ENCODE measurements around the gene MEIOC.
"Not testable (repeated sequence)": the region's sequence is repeated elsewhere in the genome, so short reads cannot be mapped to it uniquely, and the experiment has no call there.

The MEIOC gene

GRCh38 chr17:44664867-44665266 is 8.6 kb downstream of the MEIOC start:
- Mint-ChIP-seq H3K27ac (no peak overlapping the region), H3K4me1 (no peaks in the 10 kb centered on the region), H3K9me3 (no peaks in the 10 kb centered on the region), H3K27me3 (no peaks in the 10 kb centered on the region), H3K36me3 (no peaks in the 10 kb centered on the region), H3K4me3 (no peak overlapping the region)
- no peak for DNase-seq (ENCODE audit: low spot score in 2 of 2)
- ATAC-seq (ENCODE audit: low read depth), result no peak

GRCh38 chr17:44666006-44666405 is 9.7 kb downstream of the MEIOC start:
- ATAC-seq (ENCODE audit: low read depth) (no peak), DNase-seq (ENCODE audit: low spot score in 2 of 2) (no peak)
- Mint-ChIP-seq H3K27ac (no peak overlapping the region), H3K9me3 (no peaks in the 10 kb centered on the region), H3K27me3 (no peaks in the 10 kb centered on the region), H3K36me3 (no peaks in the 10 kb centered on the region), H3K4me3 (no peak overlapping the region), H3K4me1 (no peaks in the 10 kb centered on the region)

- Mint-ChIP-seq H3K27ac (no peak overlapping the region), H3K4me1 (no peaks in the 10 kb centered on the region), H3K4me3 (no peak overlapping the region), H3K27me3 (no peaks in the 10 kb centered on the region), H3K36me3 (no peaks in the 10 kb centered on the region), H3K9me3 (no peaks in the 10 kb centered on the region)
- no peak for DNase-seq (ENCODE audit: low spot score in 2 of 2)
- no peak for ATAC-seq (ENCODE audit: low read depth)
Observed at GRCh38 chr17:44672479-44673093, 16.3 kb downstream of the MEIOC start.

- ATAC-seq (ENCODE audit: low read depth), result no peak
Observed at GRCh38 chr17:44673893-44674292, 17.6 kb downstream of the MEIOC start.

GRCh38 chr17:44677136-44677535 is 20.9 kb downstream of the MEIOC start:
- Mint-ChIP-seq H3K27me3 (no peaks in the 10 kb centered on the region), H3K36me3 (peaks cover 21% of the 10 kb centered on the region), H3K27ac (no peak overlapping the region), H3K4me1 (no peaks in the 10 kb centered on the region), H3K4me3 (no peak overlapping the region), H3K9me3 (no peaks in the 10 kb centered on the region)
- ATAC-seq (ENCODE audit: low read depth) (no peak), DNase-seq (ENCODE audit: low spot score in 2 of 2) (no peak)

More at GRCh38 chr17:44673893-44674292, 17.6 kb downstream of the MEIOC start:
- Mint-ChIP-seq H3K4me3 (no peak overlapping the region), H3K36me3 (peaks cover 5% of the 10 kb centered on the region), H3K4me1 (no peaks in the 10 kb centered on the region), H3K9me3 (no peaks in the 10 kb centered on the region), H3K27me3 (no peaks in the 10 kb centered on the region), H3K27ac (no peak overlapping the region)
- DNase-seq (ENCODE audit: low spot score in 2 of 2), result no peak

GRCh38 chr17:44683303-44683702 is 27.0 kb downstream of the MEIOC start:
- not testable (repeated sequence) for H3K4me1 Mint-ChIP-seq; H3K9me3 Mint-ChIP-seq; H3K27me3 Mint-ChIP-seq; H3K27ac Mint-ChIP-seq; DNase-seq (ENCODE audit: low spot score in 2 of 2); H3K4me3 Mint-ChIP-seq; ATAC-seq (ENCODE audit: low read depth)
- H3K36me3 Mint-ChIP-seq, result peaks cover 32% of the 10 kb centered on the region

GRCh38 chr17:44687756-44688155 is 31.5 kb downstream of the MEIOC start:
- DNase-seq (ENCODE audit: low spot score in 2 of 2) (no peak), ATAC-seq (ENCODE audit: low read depth) (no peak)
- peaks cover 12% of the 10 kb centered on the region for H3K36me3 Mint-ChIP-seq
- H3K27ac Mint-ChIP-seq, result no peak overlapping the region
- peaks cover 18% of the 10 kb centered on the region for H3K4me1 Mint-ChIP-seq
- no peak overlapping the region for H3K4me3 Mint-ChIP-seq
- H3K9me3 Mint-ChIP-seq, result no peaks in the 10 kb centered on the region
- H3K27me3 Mint-ChIP-seq, result no peaks in the 10 kb centered on the region

- ATAC-seq (ENCODE audit: low read depth) (no peak), DNase-seq (ENCODE audit: low spot score in 2 of 2) (no peak)
- H3K9me3 Mint-ChIP-seq, result no peaks in the 10 kb centered on the region
- H3K36me3 Mint-ChIP-seq, result peaks cover 12% of the 10 kb centered on the region
- no peak overlapping the region for H3K27ac Mint-ChIP-seq
- H3K4me1 Mint-ChIP-seq, result peaks cover 18% of the 10 kb centered on the region
- H3K27me3 Mint-ChIP-seq, result no peaks in the 10 kb centered on the region
- H3K4me3 Mint-ChIP-seq, result no peak overlapping the region
Observed at GRCh38 chr17:44688200-44688599, 31.9 kb downstream of the MEIOC start.

- Mint-ChIP-seq H3K4me1 (peaks cover 16% of the 10 kb centered on the region), H3K9me3 (no peaks in the 10 kb centered on the region), H3K36me3 (peaks cover 7% of the 10 kb centered on the region), H3K27me3 (no peaks in the 10 kb centered on the region), H3K27ac (peak overlapping the region; percentile 95), H3K4me3 (peak overlapping the region; percentile 98)
- ATAC-seq (ENCODE audit: low read depth) (peak; percentile 2), DNase-seq (ENCODE audit: low spot score in 2 of 2) (no peak)
Observed at GRCh38 chr17:44688675-44689476, 32.6 kb downstream of the MEIOC start.

- Mint-ChIP-seq H3K4me1 (peaks cover 16% of the 10 kb centered on the region), H3K9me3 (no peaks in the 10 kb centered on the region), H3K27me3 (no peaks in the 10 kb centered on the region), H3K36me3 (peaks cover 6% of the 10 kb centered on the region), H3K4me3 (peak within 1 kb of the TSS; percentile 98), H3K27ac (peak within 1 kb of the TSS; percentile 95)
- peak; percentile 95 for ATAC-seq (ENCODE audit: low read depth)
- DNase-seq (ENCODE audit: low spot score in 2 of 2), result peak; percentile 89 to 95
Observed at GRCh38 chr17:44689477-44690217, 33.4 kb downstream of the MEIOC start, which contains the start of gene CCDC43. Gene CCDC43 (minus strand): TSS chr17:44689776. CDS start chr17:44689753, 23 bp downstream.

- H3K27ac Mint-ChIP-seq; H3K27me3 Mint-ChIP-seq; H3K9me3 Mint-ChIP-seq; DNase-seq (ENCODE audit: low spot score in 2 of 2); H3K36me3 Mint-ChIP-seq: not testable (repeated sequence)
- peak overlapping the region; percentile 16 for H3K4me3 Mint-ChIP-seq
- peak; percentile 10 for ATAC-seq (ENCODE audit: low read depth)
- peaks cover 14% of the 10 kb centered on the region for H3K4me1 Mint-ChIP-seq
Observed at GRCh38 chr17:44690746-44691306, 34.6 kb downstream of the MEIOC start.

GRCh38 chr17:44693609-44694008 is 37.3 kb downstream of the MEIOC start:
- peaks cover 13% of the 10 kb centered on the region for H3K4me1 Mint-ChIP-seq
- ATAC-seq (ENCODE audit: low read depth) (no peak), DNase-seq (ENCODE audit: low spot score in 2 of 2) (no peak)
- H3K4me3 Mint-ChIP-seq, result no peak overlapping the region
- no peaks in the 10 kb centered on the region for H3K9me3 Mint-ChIP-seq
- H3K36me3 Mint-ChIP-seq, result no peaks in the 10 kb centered on the region
- H3K27me3 Mint-ChIP-seq, result no peaks in the 10 kb centered on the region
- no peak overlapping the region for H3K27ac Mint-ChIP-seq

GRCh38 chr17:44700288-44700687 is 44.0 kb downstream of the MEIOC start:
- not testable (repeated sequence) for H3K27me3 Mint-ChIP-seq; ATAC-seq (ENCODE audit: low read depth); H3K9me3 Mint-ChIP-seq; H3K4me3 Mint-ChIP-seq; DNase-seq (ENCODE audit: low spot score in 2 of 2); H3K36me3 Mint-ChIP-seq; H3K4me1 Mint-ChIP-seq; H3K27ac Mint-ChIP-seq
